ENCODE measurements around the gene LMTK2. TPM values are rescaled to one million over a fixed set of nuclear protein-coding genes. Genes with fewer than 3 reads are reported as not detected.

LMTK2 gene
- total RNA-seq, 1 experiment from 2014 or later: 6.2 TPM

Other genes starting within 250 kb of the LMTK2 start
- 30.8 and 33.3 TPM in 2 replicates for gene ASNS, start 234.5 kb upstream of the LMTK2 start, total RNA-seq (2014; rRNA removed; shearing (Covaris generic))
- not detected in 2 replicates for gene OCM2, start 116.7 kb upstream of the LMTK2 start, total RNA-seq (2014; rRNA removed; shearing (Covaris generic))
- gene BHLHA15, start 104.6 kb downstream of the LMTK2 start, total RNA-seq (2014; rRNA removed; shearing (Covaris generic)): not detected in 2 replicates
- 5.2 and 33.1 TPM in 2 replicates for gene TECPR1, start 145.4 kb downstream of the LMTK2 start, total RNA-seq (2014; rRNA removed; shearing (Covaris generic))
- 9.6 and 14.4 TPM in 2 replicates for gene BRI3, start 174.8 kb downstream of the LMTK2 start, total RNA-seq (2014; rRNA removed; shearing (Covaris generic))